PC-3 (cell line): Measurements from ENCODE around the gene ASTN2. TPM values are rescaled to one million over a fixed set of nuclear protein-coding genes. Genes with fewer than 3 reads are reported as not detected.

Experiments
- ATAC-seq: fragments of 200-7000 bp; cut with Tn5 transposase; 2 replicates; pipeline ENCODE4 v1.9.1; 2020; ENCODE audit warnings: mild to moderate bottlenecking, moderate library complexity
- BruUV-seq: library from RNA; stranded (reverse); fragments of 400-500 nt; replicated peaks from 2 replicates; lab custom pipeline; 2021; lab: Mats Ljungman, UMichigan
- CTCF ChIA-PET: fragments of 300-600 bp; sonication (Branson Sonifier 250); formaldehyde crosslinking; loops from one replicate; lab custom pipeline; 2022; ENCODE audit warnings: antibody characterized with exemption; lab: Charles Lee
- POLR2A ChIA-PET: fragments of 300-600 bp; sonication (Branson Sonifier 250); formaldehyde crosslinking; loops from one replicate; lab custom pipeline; 2022; ENCODE audit warnings: antibody characterized with exemption; ENCODE audit not compliant: unreplicated experiment; lab: Charles Lee
- DNase-seq: peaks from one replicate; pipeline ENCODE4 v3.0.0-alpha.2; 2015
- H2AFZ ChIP-seq: fragments of 300-600 bp; sonication (generic); 2 replicates; pipeline ENCODE4 v1.6.0; 2016; ENCODE audit warnings: antibody characterized with exemption, low read length
- H3F3A ChIP-seq: fragments of 300-600 bp; sonication (generic); one replicate; pipeline ENCODE4 v1.6.0; 2017; ENCODE audit warnings: antibody characterized with exemption, low read length, control low read depth, mild to moderate bottlenecking; ENCODE audit not compliant: unreplicated experiment
- H3K27ac ChIP-seq: fragments of 300-600 bp; sonication (generic); 2 replicates; pipeline ENCODE4 v1.5.1; 2016; ENCODE audit warnings: mild to moderate bottlenecking, low read length
- H3K27me3 ChIP-seq: fragments of 300-600 bp; sonication (generic); 2 replicates; pipeline ENCODE4 v1.6.1; 2016; ENCODE audit warnings: low read length, mixed read lengths
- H3K36me3 ChIP-seq: fragments of 300-600 bp; sonication (generic); 2 replicates; pipeline ENCODE4 v1.6.1; 2016; ENCODE audit warnings: low read depth, mixed run types, low read length, mixed read lengths
- H3K4me1 ChIP-seq: fragments of 300-600 bp; sonication (generic); 2 replicates; pipeline ENCODE4 v1.5.1; 2016; ENCODE audit warnings: low read length; ENCODE audit not compliant: insufficient read depth
- H3K4me2 ChIP-seq: fragments of 300-600 bp; sonication (generic); 2 replicates; pipeline ENCODE4 v1.6.0; 2016; ENCODE audit warnings: low read length
- H3K4me3 ChIP-seq: fragments of 300-600 bp; sonication (generic); 2 replicates; pipeline ENCODE4 v1.5.1; 2016; ENCODE audit warnings: mild to moderate bottlenecking, low read length, mixed read lengths
- H3K79me2 ChIP-seq: fragments of 300-600 bp; sonication (generic); 2 replicates; pipeline ENCODE4 v1.6.1; 2017; ENCODE audit warnings: low read length, mixed read lengths
- H3K9ac ChIP-seq: fragments of 300-600 bp; sonication (generic); 2 replicates; pipeline ENCODE4 v1.6.0; 2016; ENCODE audit warnings: mild to moderate bottlenecking, low read length
- H3K9me2 ChIP-seq: fragments of 300-600 bp; sonication (generic); replicated peaks from 2 replicates; pipeline ENCODE4 v1.6.1; 2016; ENCODE audit warnings: mixed run types, low read length, mixed read lengths
- H3K9me3 ChIP-seq: fragments of 300-600 bp; sonication (generic); 2 replicates; pipeline ENCODE4 v1.6.1; 2016; ENCODE audit warnings: low read length, mixed read lengths
- H4K20me1 ChIP-seq: fragments of 300-600 bp; sonication (generic); 2 replicates; pipeline ENCODE4 v1.6.1; 2016; ENCODE audit warnings: low read length, mixed read lengths
- EZH2 ChIP-seq: fragments of 300-600 bp; sonication (generic); IDR thresholded peaks from one replicate; pipeline ENCODE4 v1.6.1; 2017; ENCODE audit warnings: antibody characterized with exemption, mild to moderate bottlenecking, low read length; ENCODE audit not compliant: unreplicated experiment
- EZH2phosphoT487 ChIP-seq: fragments of 300-600 bp; sonication (generic); IDR thresholded peaks from 2 replicates; pipeline ENCODE4 v1.6.1; 2018; ENCODE audit warnings: mild to moderate bottlenecking, antibody characterized with exemption, low read length, borderline replicate concordance
- intact Hi-C: fragments of 100-400 bp; cut with micrococcal nuclease; formaldehyde crosslinking; loops from 2 replicates; pipeline ENCODE4 v1.9.0; 2023
- total RNA-seq: library from RNA; depleted of rRNA; stranded (reverse); fragments of >200 nt; gene quantifications from 2 replicates; pipeline ENCODE4 v1.2.3, GENCODE V29; 2014
- TF ChIP-seq, protein P1 (sequence below): fragments of 300-600 bp; sonication (generic); conservative IDR thresholded peaks from 2 replicates; pipeline ENCODE4 v1.5.1; 2017; ENCODE audit warnings: antibody characterized with exemption, low read depth, mild to moderate bottlenecking, low read length

ASTN2 gene
- total RNA-seq, 1 experiment from 2014 or later, result 3.5 TPM

DNA sequence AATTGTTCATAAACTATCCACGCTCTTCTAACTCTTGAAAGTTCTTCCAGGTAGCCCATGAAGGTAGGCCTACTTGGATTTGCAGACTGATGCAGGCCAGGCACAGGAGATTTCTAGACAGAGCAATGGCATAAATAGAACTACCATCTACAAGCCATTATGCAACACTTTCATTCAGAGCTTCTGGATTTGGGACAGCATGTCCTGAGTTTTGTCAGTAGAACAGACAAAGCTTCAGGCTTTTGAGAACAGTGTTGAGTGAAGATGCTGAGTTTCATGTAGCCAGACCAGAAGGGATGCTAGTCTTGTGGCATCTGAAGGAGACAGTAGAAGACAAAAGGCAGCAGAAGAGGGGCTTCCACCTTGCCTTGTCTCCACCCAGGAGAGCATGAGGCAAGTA, 531.2 kb downstream of the ASTN2 start:
- no peaks in the 10 kb centered on the region for H4K20me1 ChIP-seq
- CTCF ChIA-PET, result no interaction called here

DNA sequence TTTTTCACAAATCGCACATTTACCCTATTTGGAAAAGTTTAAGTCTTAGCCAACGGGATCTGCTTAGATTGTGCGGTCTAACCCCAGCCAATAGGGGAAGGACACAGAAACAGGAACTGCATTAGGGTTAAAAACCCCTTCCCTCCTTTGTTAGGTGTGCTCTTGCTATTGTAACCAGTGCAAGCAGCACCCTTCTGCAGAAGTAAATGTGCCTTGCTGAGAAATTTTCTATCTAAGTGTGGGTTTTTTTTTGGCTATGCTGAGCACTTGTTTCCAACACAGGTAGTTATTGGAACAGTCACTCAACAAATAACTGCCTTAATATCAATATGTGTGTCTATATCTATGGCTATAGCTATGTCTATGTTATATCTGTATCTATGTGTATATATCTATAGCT, 537.8 kb downstream of the ASTN2 start:
- no peaks in the 10 kb centered on the region for H3K9me2 ChIP-seq
- DNase-seq (no peak), ATAC-seq (no peak)
- no TSS peak for BruUV-seq
- no peak overlapping the region for H3K4me2 ChIP-seq
- no peak overlapping the region for H2AFZ ChIP-seq
- H3K9ac ChIP-seq, result no peak overlapping the region
- CTCF ChIA-PET, result no interaction called here
- no peaks in the 10 kb centered on the region for H3K79me2 ChIP-seq
- intact Hi-C loops, result no loop called here
- H3K27me3 ChIP-seq, result no peaks in the 10 kb centered on the region
- no peaks in the 10 kb centered on the region for H3F3A ChIP-seq
- H3K4me3 ChIP-seq, result no peak overlapping the region
- POLR2A ChIA-PET, result no interaction called here
- no peaks in the 10 kb centered on the region for H3K36me3 ChIP-seq
- H3K27ac ChIP-seq, result no peak overlapping the region
- H3K4me1 ChIP-seq, result no peaks in the 10 kb centered on the region
- TF ChIP-seq, protein P1, sequence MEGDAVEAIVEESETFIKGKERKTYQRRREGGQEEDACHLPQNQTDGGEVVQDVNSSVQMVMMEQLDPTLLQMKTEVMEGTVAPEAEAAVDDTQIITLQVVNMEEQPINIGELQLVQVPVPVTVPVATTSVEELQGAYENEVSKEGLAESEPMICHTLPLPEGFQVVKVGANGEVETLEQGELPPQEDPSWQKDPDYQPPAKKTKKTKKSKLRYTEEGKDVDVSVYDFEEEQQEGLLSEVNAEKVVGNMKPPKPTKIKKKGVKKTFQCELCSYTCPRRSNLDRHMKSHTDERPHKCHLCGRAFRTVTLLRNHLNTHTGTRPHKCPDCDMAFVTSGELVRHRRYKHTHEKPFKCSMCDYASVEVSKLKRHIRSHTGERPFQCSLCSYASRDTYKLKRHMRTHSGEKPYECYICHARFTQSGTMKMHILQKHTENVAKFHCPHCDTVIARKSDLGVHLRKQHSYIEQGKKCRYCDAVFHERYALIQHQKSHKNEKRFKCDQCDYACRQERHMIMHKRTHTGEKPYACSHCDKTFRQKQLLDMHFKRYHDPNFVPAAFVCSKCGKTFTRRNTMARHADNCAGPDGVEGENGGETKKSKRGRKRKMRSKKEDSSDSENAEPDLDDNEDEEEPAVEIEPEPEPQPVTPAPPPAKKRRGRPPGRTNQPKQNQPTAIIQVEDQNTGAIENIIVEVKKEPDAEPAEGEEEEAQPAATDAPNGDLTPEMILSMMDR, result no peak
- TF ChIP-seq EZH2 (no peak), EZH2phosphoT487 (no peak)
- H4K20me1 ChIP-seq, result no peaks in the 10 kb centered on the region
- H3K9me3 ChIP-seq, result peaks cover 5% of the 10 kb centered on the region; the same call in 1 of the 2 replicates

More for the DNA sequence above, 531.2 kb downstream of the ASTN2 start:
- Histone ChIP-seq H3K4me1 (no peaks in the 10 kb centered on the region), H3K4me2 (no peak overlapping the region), H3K79me2 (no peaks in the 10 kb centered on the region), H3F3A (no peaks in the 10 kb centered on the region), H3K4me3 (no peak overlapping the region), H3K27me3 (no peaks in the 10 kb centered on the region), H3K9me2 (no peaks in the 10 kb centered on the region), H2AFZ (no peak overlapping the region), H3K9ac (no peak overlapping the region), H3K36me3 (no peaks in the 10 kb centered on the region), H3K27ac (no peak overlapping the region), H3K9me3 (no peaks in the 10 kb centered on the region)
- no TSS peak for BruUV-seq
- TF ChIP-seq EZH2phosphoT487 (no peak), EZH2 (no peak)
- TF ChIP-seq, protein P1, result no peak
- POLR2A ChIA-PET, result no interaction called here
- ATAC-seq, result no peak
- intact Hi-C loops, result no loop called here
- no peak for DNase-seq

DNA sequence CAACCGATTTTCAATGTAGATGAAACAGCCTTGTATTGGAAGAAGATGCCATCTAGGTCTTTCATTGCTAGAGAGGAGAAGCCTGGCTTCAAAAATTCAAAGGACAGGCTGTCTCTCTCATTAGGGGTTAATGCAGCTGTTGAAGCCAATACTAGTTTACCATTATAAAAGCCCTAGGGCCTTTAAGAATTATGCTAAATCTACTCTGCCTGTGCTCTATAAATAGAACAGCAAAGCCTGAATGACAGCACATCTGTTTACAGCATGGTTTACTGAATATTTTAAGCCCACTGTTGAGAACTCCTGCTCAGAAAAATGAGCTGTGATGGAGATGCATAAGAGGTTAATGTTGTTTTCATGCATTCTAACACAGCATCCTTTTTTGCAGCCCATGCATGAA, 539.3 kb downstream of the ASTN2 start:
- Histone ChIP-seq H3F3A (no peaks in the 10 kb centered on the region), H3K79me2 (no peaks in the 10 kb centered on the region), H3K9ac (no peak overlapping the region), H3K9me2 (no peaks in the 10 kb centered on the region), H3K9me3 (peaks cover 5% of the 10 kb centered on the region; the same call in 1 of the 2 replicates), H3K4me1 (no peaks in the 10 kb centered on the region), H3K36me3 (no peaks in the 10 kb centered on the region), H4K20me1 (no peaks in the 10 kb centered on the region), H3K4me2 (no peak overlapping the region), H3K4me3 (no peak overlapping the region), H2AFZ (no peak overlapping the region), H3K27me3 (no peaks in the 10 kb centered on the region), H3K27ac (no peak overlapping the region)
- intact Hi-C loops, result no loop called here
- DNase-seq (no peak), ATAC-seq (no peak)
- BruUV-seq, result no TSS peak
- CTCF ChIA-PET, result no interaction called here
- POLR2A ChIA-PET, result no interaction called here
- TF ChIP-seq EZH2 (no peak), EZH2phosphoT487 (no peak)
- TF ChIP-seq, protein P1, result no peak
